Natural killer cell (primary cell): ENCODE data around the gene MYO16. TPM values are rescaled to one million over a fixed set of nuclear protein-coding genes. Genes with fewer than 3 reads are reported as not detected.

Source experiments
- ATAC-seq, 3 donors: fragments of 150-1000 bp in 2 of 3; fragments of 200-7000 bp in 1 of 3; cut with Tn5 transposase; 1 replicate in 1 of 3; 2 replicates in 2 of 3; pipeline ENCODE4 v1.10.0; 2021; ENCODE audit warnings: mild to moderate bottlenecking in 2 of 3, moderate library complexity in 2 of 3
- DNase-seq, 2 donors: peaks; one replicate each; pipeline versions ENCODE4 v3.0.0 to v3.0.0-alpha.2; 2013 to 2021; ENCODE audit warnings: mixed read lengths in 1 of 2
- H3K27ac ChIP-seq: one replicate; pipeline ENCODE4 v1.5.1; 2013; ENCODE audit warnings: mild to moderate bottlenecking, low read length
- H3K27me3 ChIP-seq: one replicate; pipeline ENCODE4 v1.6.1; 2013; ENCODE audit warnings: low read length; ENCODE audit not compliant: control insufficient read depth, insufficient read depth
- H3K36me3 ChIP-seq: one replicate; pipeline ENCODE4 v1.6.1; 2013; ENCODE audit warnings: low read length; ENCODE audit not compliant: control insufficient read depth, insufficient read depth
- H3K4me1 ChIP-seq: one replicate; pipeline ENCODE4 v1.6.1; 2013; ENCODE audit warnings: low read length; ENCODE audit not compliant: control insufficient read depth, insufficient read depth
- H3K4me3 ChIP-seq: one replicate; pipeline ENCODE4 v1.5.1; 2013; ENCODE audit warnings: low read length
- H3K9me3 ChIP-seq: one replicate; pipeline ENCODE4 v1.6.1; 2013; ENCODE audit warnings: low read length; ENCODE audit not compliant: control insufficient read depth, insufficient read depth
- H3K27ac Mint-ChIP-seq, 2 donors: one replicate each; pipeline ENCODE4 v1.8.0; 2022; ENCODE audit warnings: mild to moderate bottlenecking in 2 of 2, mixed read lengths in 2 of 2, moderate library complexity in 1 of 2
- H3K27me3 Mint-ChIP-seq, 2 donors: one replicate each; pipeline ENCODE4 v1.8.0; 2022; ENCODE audit warnings: low read depth in 2 of 2, mixed read lengths in 2 of 2
- H3K36me3 Mint-ChIP-seq: one replicate; pipeline ENCODE4 v1.8.0; 2022; ENCODE audit warnings: mixed read lengths
- H3K4me1 Mint-ChIP-seq, 2 donors: one replicate each; pipeline ENCODE4 v1.8.0; 2022; ENCODE audit warnings: mixed read lengths in 2 of 2
- H3K4me3 Mint-ChIP-seq: one replicate; pipeline ENCODE4 v1.8.0; 2022; ENCODE audit warnings: mild to moderate bottlenecking, moderate library complexity, mixed read lengths
- H3K9me3 Mint-ChIP-seq, 2 donors: one replicate each; pipeline ENCODE4 v1.8.0; 2022; ENCODE audit warnings: mixed read lengths in 2 of 2
- WGBS: methylation state at CpG from one replicate; pipeline ENCODE4 v1.1.7; 2013; ENCODE audit warnings: missing lambda C conversion rate; ENCODE audit not compliant: insufficient coverage; 5-methylcytosine and 5-hydroxymethylcytosine counted together
- intact Hi-C: fragments of 100-400 bp; cut with micrococcal nuclease; formaldehyde crosslinking; loops from one replicate; pipeline ENCODE4 v1.14.2; 2022
- total RNA-seq, 4 donors: library from RNA; stranded (reverse); fragments of 120-200 nt in 1 of 4; gene quantifications; one replicate each; pipeline versions ENCODE4 v1.2.3 to v1.2.4, GENCODE V29; 2013 to 2022
- TF ChIP-seq, protein P1 (sequence below): fragments of 200-600 bp; IDR thresholded peaks from one replicate; pipeline ENCODE4 v1.8.0; 2022; ENCODE audit warnings: antibody characterized with exemption

Gene MYO16
- total RNA-seq, 3 donors from 2014 or later (not counting 1 experiment from before 2014, with no cell fraction given), result 0.28 TPM; not detected in 2

GRCh38 chr13:108733022-108733560 lies 103.7 kb downstream of the MYO16 start:
- intact Hi-C loops, result no loop called here
- H3K4me1 ChIP-seq, result no peaks in the 10 kb centered on the region
- Mint-ChIP-seq H3K36me3 (no peaks in the 10 kb centered on the region), H3K27ac (no peak overlapping the region), H3K4me3 (no peak overlapping the region), H3K9me3 (peaks cover 5 to 9% of the 10 kb centered on the region in 2 donors), H3K27me3 (no peaks in the 10 kb centered on the region), H3K4me1 (no peaks in the 10 kb centered on the region)
- no peaks in the 10 kb centered on the region for H3K9me3 ChIP-seq
- no peak overlapping the region for H3K27ac ChIP-seq
- DNase-seq (no peak), ATAC-seq (no peak)
- H3K4me3 ChIP-seq, result no peak overlapping the region
- no peaks in the 10 kb centered on the region for H3K36me3 ChIP-seq
- H3K27me3 ChIP-seq, result no peaks in the 10 kb centered on the region
- WGBS, result 84% methylated on average over 3 of the region's 3 CpGs
- TF ChIP-seq, protein P1, sequence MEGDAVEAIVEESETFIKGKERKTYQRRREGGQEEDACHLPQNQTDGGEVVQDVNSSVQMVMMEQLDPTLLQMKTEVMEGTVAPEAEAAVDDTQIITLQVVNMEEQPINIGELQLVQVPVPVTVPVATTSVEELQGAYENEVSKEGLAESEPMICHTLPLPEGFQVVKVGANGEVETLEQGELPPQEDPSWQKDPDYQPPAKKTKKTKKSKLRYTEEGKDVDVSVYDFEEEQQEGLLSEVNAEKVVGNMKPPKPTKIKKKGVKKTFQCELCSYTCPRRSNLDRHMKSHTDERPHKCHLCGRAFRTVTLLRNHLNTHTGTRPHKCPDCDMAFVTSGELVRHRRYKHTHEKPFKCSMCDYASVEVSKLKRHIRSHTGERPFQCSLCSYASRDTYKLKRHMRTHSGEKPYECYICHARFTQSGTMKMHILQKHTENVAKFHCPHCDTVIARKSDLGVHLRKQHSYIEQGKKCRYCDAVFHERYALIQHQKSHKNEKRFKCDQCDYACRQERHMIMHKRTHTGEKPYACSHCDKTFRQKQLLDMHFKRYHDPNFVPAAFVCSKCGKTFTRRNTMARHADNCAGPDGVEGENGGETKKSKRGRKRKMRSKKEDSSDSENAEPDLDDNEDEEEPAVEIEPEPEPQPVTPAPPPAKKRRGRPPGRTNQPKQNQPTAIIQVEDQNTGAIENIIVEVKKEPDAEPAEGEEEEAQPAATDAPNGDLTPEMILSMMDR, result no peak

GRCh38 chr13:108734676-108735075 lies 105.3 kb downstream of the MYO16 start:
- 76% methylated on average over 4 of the region's 4 CpGs for WGBS
- Histone ChIP-seq H3K27me3 (no peaks in the 10 kb centered on the region), H3K4me1 (no peaks in the 10 kb centered on the region), H3K27ac (no peak overlapping the region), H3K36me3 (no peaks in the 10 kb centered on the region), H3K4me3 (no peak overlapping the region), H3K9me3 (no peaks in the 10 kb centered on the region)
- TF ChIP-seq, protein P1, result no peak
- Mint-ChIP-seq H3K27ac (no peak overlapping the region), H3K9me3 (peaks cover 7 to 10% of the 10 kb centered on the region in 2 donors), H3K4me1 (no peaks in the 10 kb centered on the region), H3K36me3 (no peaks in the 10 kb centered on the region), H3K4me3 (no peak overlapping the region), H3K27me3 (no peaks in the 10 kb centered on the region)
- intact Hi-C loops, result no loop called here
- ATAC-seq (no peak), DNase-seq (no peak)

DNA sequence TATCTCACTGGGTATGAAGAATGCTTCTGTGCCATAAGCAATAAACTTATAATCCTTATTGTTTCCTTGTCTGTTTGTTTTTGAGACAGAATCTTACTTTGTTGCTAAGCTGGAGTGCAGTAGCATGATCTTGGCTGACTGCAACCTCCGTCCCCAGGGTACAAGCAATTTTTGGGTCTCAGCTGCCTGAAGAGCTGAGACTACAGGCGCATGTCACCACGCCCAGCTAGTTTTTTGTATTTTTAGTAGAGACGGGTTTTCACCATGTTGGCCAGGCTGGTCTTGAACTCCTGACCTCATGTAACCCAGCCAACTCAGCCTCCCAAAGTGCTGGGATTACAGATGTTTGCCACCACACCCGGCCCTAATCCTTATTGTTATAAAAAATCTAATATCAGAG lies 112.5 kb downstream of the MYO16 start:
- H3K36me3 ChIP-seq, result no peaks in the 10 kb centered on the region
- no peaks in the 10 kb centered on the region for H3K27me3 ChIP-seq
- H3K36me3 Mint-ChIP-seq, result peaks cover 8% of the 10 kb centered on the region
- H3K4me3 Mint-ChIP-seq, result no peak overlapping the region
- no peak overlapping the region for H3K27ac Mint-ChIP-seq
- ATAC-seq, result no peak
- H3K9me3 Mint-ChIP-seq, result peaks cover 11 to 24% of the 10 kb centered on the region in 2 donors
- DNase-seq, result no peak
- 91% methylated on average over 4 of the region's 5 CpGs for WGBS
- H3K9me3 ChIP-seq, result no peaks in the 10 kb centered on the region
- H3K4me3 ChIP-seq, result no peak overlapping the region
- intact Hi-C loops, result no loop called here
- no peak overlapping the region for H3K27ac ChIP-seq
- TF ChIP-seq, protein P1, result no peak
- H3K4me1 Mint-ChIP-seq, result no peaks in the 10 kb centered on the region
- H3K4me1 ChIP-seq, result no peaks in the 10 kb centered on the region
- H3K27me3 Mint-ChIP-seq, result no peaks in the 10 kb centered on the region
